MM.1S (cell line): ENCODE results near the gene FHL3.

Experiments used
- DNase-seq: peaks from one replicate; pipeline ENCODE4 v3.0.0-alpha.2; 2015
- H2AFZ ChIP-seq: fragments of 300-600 bp; sonication (generic); 2 replicates; pipeline ENCODE4 v1.6.0; 2016; ENCODE audit warnings: antibody characterized with exemption, low read length
- H3F3A ChIP-seq: fragments of 300-600 bp; sonication (generic); 2 replicates; pipeline ENCODE4 v1.6.1; 2016; ENCODE audit warnings: mild to moderate bottlenecking, antibody characterized with exemption, low read length, moderate library complexity, mixed read lengths; ENCODE audit not compliant: insufficient read depth
- H3K27ac ChIP-seq: fragments of 300-600 bp; sonication (generic); 2 replicates; pipeline ENCODE4 v1.5.1; 2016; ENCODE audit warnings: mild to moderate bottlenecking, low read length
- H3K27me3 ChIP-seq: fragments of 300-600 bp; sonication (generic); replicated peaks from 2 replicates; pipeline ENCODE4 v1.6.0; 2016; ENCODE audit warnings: low read length; ENCODE audit not compliant: insufficient read depth
- H3K36me3 ChIP-seq: fragments of 300-600 bp; sonication (generic); replicated peaks from 2 replicates; pipeline ENCODE4 v1.6.1; 2016; ENCODE audit warnings: mild to moderate bottlenecking, low read length, mixed read lengths; ENCODE audit not compliant: insufficient read depth
- H3K4me1 ChIP-seq: fragments of 300-600 bp; sonication (generic); 2 replicates; pipeline ENCODE4 v1.6.1; 2016; ENCODE audit warnings: low read length, mixed read lengths
- H3K4me2 ChIP-seq: fragments of 300-600 bp; sonication (generic); 2 replicates; pipeline ENCODE4 v1.6.0; 2016; ENCODE audit warnings: low read depth, low read length
- H3K4me3 ChIP-seq: fragments of 300-600 bp; sonication (generic); 2 replicates; pipeline ENCODE4 v1.5.1; 2016; ENCODE audit warnings: low read length, mixed read lengths
- H3K79me2 ChIP-seq: fragments of 300-600 bp; sonication (generic); 2 replicates; pipeline ENCODE4 v1.6.1; 2016; ENCODE audit warnings: mixed run types, low read length, mixed read lengths
- H3K9ac ChIP-seq: fragments of 300-600 bp; sonication (generic); 2 replicates; pipeline ENCODE4 v1.6.1; 2016; ENCODE audit warnings: low read length, mixed read lengths
- H3K9me2 ChIP-seq: fragments of 300-600 bp; sonication (generic); replicated peaks from 2 replicates; pipeline ENCODE4 v1.6.1; 2016; ENCODE audit warnings: mild to moderate bottlenecking, low read length, mixed read lengths; ENCODE audit not compliant: insufficient read depth
- H3K9me3 ChIP-seq: fragments of 300-600 bp; sonication (generic); replicated peaks from 2 replicates; pipeline ENCODE4 v1.6.1; 2016; ENCODE audit warnings: mild to moderate bottlenecking, low read length, mixed read lengths; ENCODE audit not compliant: insufficient read depth
- H4K20me1 ChIP-seq: fragments of 300-600 bp; sonication (generic); 2 replicates; pipeline ENCODE4 v1.6.1; 2016; ENCODE audit warnings: mild to moderate bottlenecking, low read length, moderate library complexity, mixed read lengths; ENCODE audit not compliant: insufficient read depth
- EZH2 ChIP-seq: fragments of 300-600 bp; sonication (generic); optimal IDR thresholded peaks from 2 replicates; pipeline ENCODE3; 2017; ENCODE audit warnings: low read depth, mild to moderate bottlenecking, antibody characterized with exemption, low read length, mixed read lengths
- EZH2phosphoT487 ChIP-seq: fragments of 300-600 bp; sonication (generic); IDR thresholded peaks from 2 replicates; pipeline ENCODE4 v1.6.1; 2018; ENCODE audit warnings: antibody characterized with exemption, low read length
- TF ChIP-seq, protein P1 (sequence below): fragments of 300-600 bp; sonication (generic); IDR thresholded peaks from 2 replicates; pipeline ENCODE4 v1.5.1; 2016; ENCODE audit warnings: antibody characterized with exemption, low read length, mixed read lengths

FHL3 gene

DNA sequence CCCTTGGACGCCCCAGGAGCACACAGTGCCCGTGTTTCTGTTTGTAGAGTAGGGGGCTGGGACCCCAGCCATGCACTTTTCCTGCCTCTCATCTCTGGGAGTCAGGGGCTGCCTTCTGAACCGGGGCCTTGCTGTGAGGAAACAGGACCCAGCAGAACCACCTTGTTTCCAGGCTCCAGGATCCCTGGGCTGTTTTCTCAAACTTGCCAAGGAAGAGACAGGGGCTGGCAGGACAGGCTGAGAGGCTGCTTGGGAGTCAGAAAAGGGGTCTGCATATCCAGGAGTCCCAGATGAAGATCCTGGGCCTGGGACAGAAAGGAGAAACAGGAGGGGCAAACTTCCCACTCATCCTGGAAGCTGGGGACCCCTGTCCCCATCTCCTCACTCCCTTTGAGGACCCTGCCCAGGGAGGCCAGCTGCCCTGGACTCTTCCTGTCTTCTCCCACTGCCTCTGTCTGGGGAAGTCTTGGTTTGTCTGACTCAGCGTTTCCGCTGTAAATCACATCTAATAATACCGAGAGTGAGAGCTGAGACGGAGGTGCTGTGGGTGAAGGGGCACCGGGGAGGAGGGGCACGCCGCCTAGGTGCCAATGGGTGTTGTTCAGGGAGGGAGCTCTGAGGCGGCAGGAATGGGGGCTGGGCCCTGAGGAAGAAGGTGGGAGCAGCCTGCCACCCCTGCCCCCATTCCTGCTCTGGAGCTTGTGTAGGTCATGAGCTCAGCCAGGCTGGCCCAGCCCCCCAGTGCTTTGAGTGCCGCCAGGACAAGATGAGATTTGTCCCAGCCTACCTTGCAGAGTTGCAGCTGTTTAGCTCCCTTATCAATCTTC lies 24.6 kb upstream of the FHL3 start:
- H3K4me3 ChIP-seq, result peak overlapping the region; percentile 25
- peaks cover 40% of the 10 kb centered on the region for H3F3A ChIP-seq
- H3K9me3 ChIP-seq, result no peaks in the 10 kb centered on the region
- H3K79me2 ChIP-seq, result no peaks in the 10 kb centered on the region
- H3K9me2 ChIP-seq, result no peaks in the 10 kb centered on the region
- peaks cover 50% of the 10 kb centered on the region for H3K4me1 ChIP-seq
- no peak for TF ChIP-seq EZH2
- TF ChIP-seq, protein P1, sequence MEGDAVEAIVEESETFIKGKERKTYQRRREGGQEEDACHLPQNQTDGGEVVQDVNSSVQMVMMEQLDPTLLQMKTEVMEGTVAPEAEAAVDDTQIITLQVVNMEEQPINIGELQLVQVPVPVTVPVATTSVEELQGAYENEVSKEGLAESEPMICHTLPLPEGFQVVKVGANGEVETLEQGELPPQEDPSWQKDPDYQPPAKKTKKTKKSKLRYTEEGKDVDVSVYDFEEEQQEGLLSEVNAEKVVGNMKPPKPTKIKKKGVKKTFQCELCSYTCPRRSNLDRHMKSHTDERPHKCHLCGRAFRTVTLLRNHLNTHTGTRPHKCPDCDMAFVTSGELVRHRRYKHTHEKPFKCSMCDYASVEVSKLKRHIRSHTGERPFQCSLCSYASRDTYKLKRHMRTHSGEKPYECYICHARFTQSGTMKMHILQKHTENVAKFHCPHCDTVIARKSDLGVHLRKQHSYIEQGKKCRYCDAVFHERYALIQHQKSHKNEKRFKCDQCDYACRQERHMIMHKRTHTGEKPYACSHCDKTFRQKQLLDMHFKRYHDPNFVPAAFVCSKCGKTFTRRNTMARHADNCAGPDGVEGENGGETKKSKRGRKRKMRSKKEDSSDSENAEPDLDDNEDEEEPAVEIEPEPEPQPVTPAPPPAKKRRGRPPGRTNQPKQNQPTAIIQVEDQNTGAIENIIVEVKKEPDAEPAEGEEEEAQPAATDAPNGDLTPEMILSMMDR, result no peak
- TF ChIP-seq EZH2phosphoT487, result no peak
- H3K27me3 ChIP-seq, result no peaks in the 10 kb centered on the region
- H4K20me1 ChIP-seq, result no peaks in the 10 kb centered on the region
- H3K27ac ChIP-seq, result peak overlapping the region; percentile 90
- DNase-seq, result peak; percentile 81
- no peaks in the 10 kb centered on the region for H3K36me3 ChIP-seq
- H2AFZ ChIP-seq, result peak overlapping the region; percentile 76
- H3K4me2 ChIP-seq, result peak overlapping the region; percentile 74
- H3K9ac ChIP-seq, result peak overlapping the region; percentile 66

DNA sequence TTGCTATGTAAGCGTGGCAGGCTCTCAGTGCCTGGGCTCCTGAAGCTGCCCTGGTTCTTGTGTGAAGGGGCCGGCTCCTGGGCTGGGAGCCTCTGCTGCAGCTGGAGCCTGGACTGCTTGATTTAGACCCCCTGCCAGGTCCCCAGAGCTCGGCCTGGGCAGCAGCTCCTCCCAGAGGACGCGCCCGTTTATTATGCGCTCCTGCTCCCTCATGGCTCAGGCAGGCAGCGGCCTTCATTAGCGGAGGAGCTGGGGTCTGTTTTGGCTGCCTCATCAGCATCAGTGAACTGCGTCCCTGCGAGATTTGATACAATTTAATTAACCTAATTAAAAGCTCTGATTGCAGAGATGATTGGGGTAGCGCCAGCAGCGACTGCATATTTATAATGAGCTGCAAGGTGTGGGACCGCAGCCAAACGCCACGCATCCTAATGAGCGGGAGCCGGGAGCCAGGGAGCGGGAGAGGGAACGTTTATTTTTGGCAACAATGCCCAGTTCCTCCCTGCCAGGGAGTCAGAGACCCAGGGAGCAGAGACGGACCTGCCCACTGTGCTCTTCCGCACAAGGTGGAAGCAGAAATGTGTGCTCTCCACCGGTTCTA lies 23.9 kb upstream of the FHL3 start:
- H3K9me2 ChIP-seq, result no peaks in the 10 kb centered on the region
- peaks cover 50% of the 10 kb centered on the region for H3K4me1 ChIP-seq
- no peaks in the 10 kb centered on the region for H3K27me3 ChIP-seq
- H3K9ac ChIP-seq, result peak overlapping the region; percentile 66; the same call in 1 of the 2 replicates
- TF ChIP-seq, protein P1, result no peak
- TF ChIP-seq EZH2phosphoT487 (no peak), EZH2 (no peak)
- peak overlapping the region; percentile 90 for H3K27ac ChIP-seq
- H3K36me3 ChIP-seq, result no peaks in the 10 kb centered on the region
- H3K9me3 ChIP-seq, result no peaks in the 10 kb centered on the region
- H3F3A ChIP-seq, result peaks cover 40% of the 10 kb centered on the region
- no peaks in the 10 kb centered on the region for H4K20me1 ChIP-seq
- peak overlapping the region; percentile 31; the same call in 1 of the 2 replicates for H3K4me3 ChIP-seq
- H3K79me2 ChIP-seq, result no peaks in the 10 kb centered on the region
- H3K4me2 ChIP-seq, result peak overlapping the region; percentile 74
- DNase-seq, result peak; percentile 21
- no peak overlapping the region for H2AFZ ChIP-seq

DNA sequence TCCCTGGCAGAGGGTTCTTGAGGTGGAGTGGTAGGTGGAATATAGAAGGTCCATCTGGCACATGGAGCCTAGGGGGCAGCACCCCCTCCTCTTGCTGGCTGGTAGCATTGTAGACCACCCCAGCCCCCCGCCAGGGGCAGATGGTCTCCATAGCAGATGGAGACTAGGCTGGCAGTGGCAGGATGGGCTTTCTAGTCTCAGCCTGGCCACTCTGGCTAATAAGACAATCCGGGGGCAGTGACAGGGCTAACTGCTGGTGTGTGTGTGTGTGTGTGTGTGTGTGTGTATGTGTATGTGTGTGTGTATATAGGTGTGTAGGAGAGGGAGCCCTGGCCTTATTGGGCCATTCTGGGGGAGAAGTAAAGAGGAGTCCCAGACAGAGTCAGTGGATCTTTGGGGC lies 23.4 kb upstream of the FHL3 start:
- H3K27me3 ChIP-seq, result no peaks in the 10 kb centered on the region
- H3K4me3 ChIP-seq, result peak overlapping the region; percentile 31; the same call in 1 of the 2 replicates
- H3K9ac ChIP-seq, result peak overlapping the region; percentile 66
- no peaks in the 10 kb centered on the region for H3K36me3 ChIP-seq
- H3K4me2 ChIP-seq, result peak overlapping the region; percentile 74
- peak overlapping the region; percentile 36; the same call in 1 of the 2 replicates for H2AFZ ChIP-seq
- peak; percentile 27 for DNase-seq
- peaks cover 50% of the 10 kb centered on the region for H3K4me1 ChIP-seq
- H3K9me3 ChIP-seq, result no peaks in the 10 kb centered on the region
- no peaks in the 10 kb centered on the region for H3K9me2 ChIP-seq
- no peaks in the 10 kb centered on the region for H3K79me2 ChIP-seq
- H3K27ac ChIP-seq, result peak overlapping the region; percentile 90
- TF ChIP-seq EZH2phosphoT487 (no peak), EZH2 (no peak)
- TF ChIP-seq, protein P1, result peak; percentile 23; the same call in 1 of the 2 replicates
- H4K20me1 ChIP-seq, result no peaks in the 10 kb centered on the region
- peaks cover 40% of the 10 kb centered on the region for H3F3A ChIP-seq
